Measurements from ENCODE around the gene GPR132.
"Not testable (repeated sequence)": the region's sequence is repeated elsewhere in the genome, so short reads cannot be mapped to it uniquely, and the experiment has no call there.

Gene GPR132

GRCh38 chr14:105065280-105066228 is at the start of gene GPR132:
TSS of gene GPR132 (minus strand) at chr14:105065430. CDS start at chr14:105055420, 10,010 bp downstream.
- Histone ChIP-seq H3K4me3 (ENCODE audit: low read length) (no peak within 1 kb of the TSS), H3K27me3 (ENCODE audit: control insufficient read depth, insufficient read depth, low read length) (no peaks in the 10 kb centered on the region)

GRCh38 chr14:105109243-105109642 is 44.0 kb upstream of the GPR132 start:
- H3K27me3 ChIP-seq (ENCODE audit: control insufficient read depth, insufficient read depth, low read length); H3K27ac ChIP-seq (ENCODE audit: low read length); H3K9ac ChIP-seq (ENCODE audit: low read length); H3K4me1 ChIP-seq (ENCODE audit: control insufficient read depth, low read depth, low read length); H3K4me3 ChIP-seq (ENCODE audit: low read length); H3K36me3 ChIP-seq (ENCODE audit: control insufficient read depth, low read depth, low read length); H3K9me3 ChIP-seq (ENCODE audit: control insufficient read depth, low read depth, low read length): not testable (repeated sequence)

More at GRCh38 chr14:105065280-105066228, at the start of gene GPR132:
- H3K27ac ChIP-seq (ENCODE audit: low read length) = no peak within 1 kb of the TSS
- no peak within 1 kb of the TSS for H3K9ac ChIP-seq (ENCODE audit: low read length)
- H3K4me1 ChIP-seq (ENCODE audit: control insufficient read depth, low read depth, low read length) = no peaks in the 10 kb centered on the region
- no peaks in the 10 kb centered on the region for H3K36me3 ChIP-seq (ENCODE audit: control insufficient read depth, low read depth, low read length)
- H3K9me3 ChIP-seq (ENCODE audit: control insufficient read depth, low read depth, low read length) = no peaks in the 10 kb centered on the region

GRCh38 chr14:105108516-105108864 is 43.3 kb upstream of the GPR132 start:
- H3K27me3 ChIP-seq (ENCODE audit: control insufficient read depth, insufficient read depth, low read length) = peaks cover 3% of the 10 kb centered on the region
- H3K9ac ChIP-seq (ENCODE audit: low read length) = no peak overlapping the region
- no peaks in the 10 kb centered on the region for H3K9me3 ChIP-seq (ENCODE audit: control insufficient read depth, low read depth, low read length)
- H3K4me3 ChIP-seq (ENCODE audit: low read length) = no peak overlapping the region
- no peaks in the 10 kb centered on the region for H3K4me1 ChIP-seq (ENCODE audit: control insufficient read depth, low read depth, low read length)
- H3K27ac ChIP-seq (ENCODE audit: low read length) = no peak overlapping the region
- H3K36me3 ChIP-seq (ENCODE audit: control insufficient read depth, low read depth, low read length) = no peaks in the 10 kb centered on the region

- Histone ChIP-seq H3K27me3 (ENCODE audit: control insufficient read depth, insufficient read depth, low read length) (peaks cover 3% of the 10 kb centered on the region), H3K9ac (ENCODE audit: low read length) (no peak overlapping the region), H3K4me3 (ENCODE audit: low read length) (no peak overlapping the region), H3K36me3 (ENCODE audit: control insufficient read depth, low read depth, low read length) (no peaks in the 10 kb centered on the region), H3K4me1 (ENCODE audit: control insufficient read depth, low read depth, low read length) (no peaks in the 10 kb centered on the region), H3K9me3 (ENCODE audit: control insufficient read depth, low read depth, low read length) (no peaks in the 10 kb centered on the region), H3K27ac (ENCODE audit: low read length) (no peak overlapping the region)
These were observed 42.7 kb upstream of the GPR132 start for GRCh38 chr14:105107781-105108515.

GRCh38 chr14:105107351-105107750 is 42.1 kb upstream of the GPR132 start:
- H3K27ac ChIP-seq (ENCODE audit: low read length) = no peak overlapping the region
- no peak overlapping the region for H3K9ac ChIP-seq (ENCODE audit: low read length)
- H3K4me1 ChIP-seq (ENCODE audit: control insufficient read depth, low read depth, low read length) = no peaks in the 10 kb centered on the region
- no peak overlapping the region for H3K4me3 ChIP-seq (ENCODE audit: low read length)
- no peaks in the 10 kb centered on the region for H3K9me3 ChIP-seq (ENCODE audit: control insufficient read depth, low read depth, low read length)
- H3K36me3 ChIP-seq (ENCODE audit: control insufficient read depth, low read depth, low read length) = no peaks in the 10 kb centered on the region
- peaks cover 3% of the 10 kb centered on the region for H3K27me3 ChIP-seq (ENCODE audit: control insufficient read depth, insufficient read depth, low read length)

- no peak overlapping the region for H3K9ac ChIP-seq (ENCODE audit: low read length)
- no peaks in the 10 kb centered on the region for H3K4me1 ChIP-seq (ENCODE audit: control insufficient read depth, low read depth, low read length)
- peaks cover 3% of the 10 kb centered on the region for H3K27me3 ChIP-seq (ENCODE audit: control insufficient read depth, insufficient read depth, low read length)
- H3K36me3 ChIP-seq (ENCODE audit: control insufficient read depth, low read depth, low read length) = no peaks in the 10 kb centered on the region
- H3K4me3 ChIP-seq (ENCODE audit: low read length) = no peak overlapping the region
- H3K9me3 ChIP-seq (ENCODE audit: control insufficient read depth, low read depth, low read length) = no peaks in the 10 kb centered on the region
- H3K27ac ChIP-seq (ENCODE audit: low read length) = no peak overlapping the region
These were observed 39.9 kb upstream of the GPR132 start for GRCh38 chr14:105105158-105105557.

GRCh38 chr14:105102893-105103292 is 37.7 kb upstream of the GPR132 start:
- no peak overlapping the region for H3K9ac ChIP-seq (ENCODE audit: low read length)
- no peaks in the 10 kb centered on the region for H3K36me3 ChIP-seq (ENCODE audit: control insufficient read depth, low read depth, low read length)
- H3K27me3 ChIP-seq (ENCODE audit: control insufficient read depth, insufficient read depth, low read length) = peaks cover 3% of the 10 kb centered on the region
- H3K9me3 ChIP-seq (ENCODE audit: control insufficient read depth, low read depth, low read length) = no peaks in the 10 kb centered on the region
- no peak overlapping the region for H3K27ac ChIP-seq (ENCODE audit: low read length)
- H3K4me3 ChIP-seq (ENCODE audit: low read length) = no peak overlapping the region
- no peaks in the 10 kb centered on the region for H3K4me1 ChIP-seq (ENCODE audit: control insufficient read depth, low read depth, low read length)

- Histone ChIP-seq H3K9me3 (ENCODE audit: control insufficient read depth, low read depth, low read length) (no peaks in the 10 kb centered on the region), H3K27me3 (ENCODE audit: control insufficient read depth, insufficient read depth, low read length) (peaks cover 3% of the 10 kb centered on the region), H3K36me3 (ENCODE audit: control insufficient read depth, low read depth, low read length) (no peaks in the 10 kb centered on the region), H3K4me3 (ENCODE audit: low read length) (no peak overlapping the region), H3K27ac (ENCODE audit: low read length) (no peak overlapping the region), H3K9ac (ENCODE audit: low read length) (no peak overlapping the region), H3K4me1 (ENCODE audit: control insufficient read depth, low read depth, low read length) (no peaks in the 10 kb centered on the region)
These were observed 37.2 kb upstream of the GPR132 start for GRCh38 chr14:105102361-105102870.

- no peak overlapping the region for H3K4me3 ChIP-seq (ENCODE audit: low read length)
- no peaks in the 10 kb centered on the region for H3K36me3 ChIP-seq (ENCODE audit: control insufficient read depth, low read depth, low read length)
These were observed 35.7 kb upstream of the GPR132 start for GRCh38 chr14:105100910-105101309.

GRCh38 chr14:105099778-105100177 is 34.5 kb upstream of the GPR132 start:
- no peaks in the 10 kb centered on the region for H3K9me3 ChIP-seq (ENCODE audit: control insufficient read depth, low read depth, low read length)
- no peak overlapping the region for H3K4me3 ChIP-seq (ENCODE audit: low read length)
- H3K9ac ChIP-seq (ENCODE audit: low read length) = no peak overlapping the region
- no peaks in the 10 kb centered on the region for H3K4me1 ChIP-seq (ENCODE audit: control insufficient read depth, low read depth, low read length)
- no peak overlapping the region for H3K27ac ChIP-seq (ENCODE audit: low read length)
- peaks cover 12% of the 10 kb centered on the region for H3K27me3 ChIP-seq (ENCODE audit: control insufficient read depth, insufficient read depth, low read length)
- H3K36me3 ChIP-seq (ENCODE audit: control insufficient read depth, low read depth, low read length) = no peaks in the 10 kb centered on the region

More at GRCh38 chr14:105100910-105101309, 35.7 kb upstream of the GPR132 start:
- Histone ChIP-seq H3K4me1 (ENCODE audit: control insufficient read depth, low read depth, low read length) (no peaks in the 10 kb centered on the region), H3K27ac (ENCODE audit: low read length) (no peak overlapping the region), H3K27me3 (ENCODE audit: control insufficient read depth, insufficient read depth, low read length) (peaks cover 4% of the 10 kb centered on the region), H3K9ac (ENCODE audit: low read length) (no peak overlapping the region), H3K9me3 (ENCODE audit: control insufficient read depth, low read depth, low read length) (no peaks in the 10 kb centered on the region)

- no peaks in the 10 kb centered on the region for H3K36me3 ChIP-seq (ENCODE audit: control insufficient read depth, low read depth, low read length)
- H3K4me1 ChIP-seq (ENCODE audit: control insufficient read depth, low read depth, low read length) = no peaks in the 10 kb centered on the region
- no peak overlapping the region for H3K9ac ChIP-seq (ENCODE audit: low read length)
- H3K9me3 ChIP-seq (ENCODE audit: control insufficient read depth, low read depth, low read length) = no peaks in the 10 kb centered on the region
- no peak overlapping the region for H3K4me3 ChIP-seq (ENCODE audit: low read length)
- H3K27ac ChIP-seq (ENCODE audit: low read length) = no peak overlapping the region
- H3K27me3 ChIP-seq (ENCODE audit: control insufficient read depth, insufficient read depth, low read length) = peaks cover 24% of the 10 kb centered on the region
These were observed 33.1 kb upstream of the GPR132 start for GRCh38 chr14:105098316-105098715.
